ENCODE measurements around the gene SPDYE17.
"Not testable (repeated sequence)": the region's sequence is repeated elsewhere in the genome, so short reads cannot be mapped to it uniquely, and the experiment has no call there.

Gene SPDYE17, protein sequence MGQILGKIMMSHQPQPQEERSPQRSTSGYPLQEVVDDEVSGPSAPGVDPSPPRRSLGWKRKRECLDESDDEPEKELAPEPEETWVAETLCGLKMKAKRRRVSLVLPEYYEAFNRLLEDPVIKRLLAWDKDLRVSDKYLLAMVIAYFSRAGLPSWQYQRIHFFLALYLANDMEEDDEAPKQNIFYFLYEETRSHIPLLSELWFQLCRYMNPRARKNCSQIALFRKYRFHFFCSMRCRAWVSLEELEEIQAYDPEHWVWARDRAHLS

DNA sequence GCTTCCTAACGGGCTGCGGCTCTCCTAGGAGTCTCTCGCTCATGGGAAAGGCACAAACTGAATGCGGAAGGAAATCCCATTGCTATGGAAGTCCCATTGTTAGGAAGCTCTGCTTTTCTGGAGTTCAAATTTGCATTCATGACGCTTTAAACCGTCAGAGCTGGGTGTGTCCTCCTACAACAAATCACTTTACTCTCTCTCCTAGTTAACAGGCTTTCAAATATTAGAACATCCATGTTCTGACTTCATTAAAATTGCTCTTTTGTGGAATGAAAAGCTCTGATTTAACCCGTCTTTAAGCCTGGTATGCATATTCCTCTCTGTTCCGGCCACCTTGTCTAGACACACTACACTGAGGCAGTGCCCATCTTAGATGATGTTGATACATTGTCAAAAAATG is at the start of gene SPDYE17:
SPDYE17 (minus strand) TSS at position 101 of the 400 bp plus-strand sequence. CDS start 1,791 bp downstream, outside the sequence.
- DNase-seq, result not testable (repeated sequence)

DNA sequence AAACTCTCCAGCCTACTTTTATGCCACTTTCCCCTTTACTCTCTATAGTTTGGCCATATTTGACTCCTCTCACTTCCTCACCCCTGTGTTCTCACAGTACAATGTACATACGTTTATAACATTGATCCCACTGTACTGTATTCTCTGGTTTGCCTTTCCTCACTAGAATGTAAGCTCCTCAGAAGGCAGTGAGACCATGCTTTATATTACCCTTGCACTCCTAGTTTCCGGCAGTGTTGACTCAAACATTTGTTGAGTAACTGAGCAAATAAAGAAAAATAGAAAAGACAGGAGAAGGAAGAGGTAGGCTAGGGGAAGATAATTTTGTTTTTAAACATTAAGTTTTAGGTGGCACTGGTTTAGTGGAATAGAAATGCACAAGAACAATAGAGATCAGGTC is 48.1 kb upstream of the SPDYE17 start:
- DNase-seq, result not testable (repeated sequence)

DNA sequence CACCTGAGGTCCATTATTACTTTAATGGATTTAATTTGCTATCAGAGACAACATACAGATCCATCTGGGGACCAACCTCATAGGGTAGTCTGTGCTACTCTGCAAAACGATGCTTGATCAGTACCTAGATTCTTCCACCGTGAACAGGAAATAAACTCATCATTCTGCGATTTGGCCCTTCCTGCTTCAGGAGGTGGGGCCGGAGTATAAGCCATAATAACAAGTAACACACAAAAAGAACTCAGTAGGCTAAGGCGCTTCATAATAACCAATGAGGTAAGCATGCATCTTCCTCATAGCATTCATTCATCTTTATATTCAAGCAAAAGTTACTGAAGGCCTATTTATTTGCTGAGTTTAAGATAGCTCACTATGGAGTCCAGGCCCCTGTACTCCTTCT is 47.5 kb upstream of the SPDYE17 start:
- DNase-seq, result not testable (repeated sequence)

DNA sequence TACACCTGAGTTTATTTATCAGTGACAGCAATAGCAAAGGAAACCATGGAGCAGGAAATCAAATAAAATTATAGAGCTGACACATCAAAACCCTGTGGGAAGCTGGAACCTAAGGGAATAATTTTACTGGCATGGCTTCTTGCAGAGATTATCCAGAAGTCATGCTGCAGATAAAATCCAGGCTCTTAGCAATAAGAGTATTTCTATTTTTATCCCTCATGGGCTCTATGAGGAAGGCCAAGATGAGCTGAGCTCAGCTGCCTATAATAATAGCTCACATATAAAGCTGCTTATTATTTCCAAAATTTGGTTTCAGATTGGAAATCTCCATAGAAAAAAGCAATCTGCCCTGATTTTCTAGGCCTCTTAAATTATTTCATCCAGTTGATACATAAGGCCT is 47.0 kb upstream of the SPDYE17 start:
- DNase-seq, result not testable (repeated sequence)

DNA sequence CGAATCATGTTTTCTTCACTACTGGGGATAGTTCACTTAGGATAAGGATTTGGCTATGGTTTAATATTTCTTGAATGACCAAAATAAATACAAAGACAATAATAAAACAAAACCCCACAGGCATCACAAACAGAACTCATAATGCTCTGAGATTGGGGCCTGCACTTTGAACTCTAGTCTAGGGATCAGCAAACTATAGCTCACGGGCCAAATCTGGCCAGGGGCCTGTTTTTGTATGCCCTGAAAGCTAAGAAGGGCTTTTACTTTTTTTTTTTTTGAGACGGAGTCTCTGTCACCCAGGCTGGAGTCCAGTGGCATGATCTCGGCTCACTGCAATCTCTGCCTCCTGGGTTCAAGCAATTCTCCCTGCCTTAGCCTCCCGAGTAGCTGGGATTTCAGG is 44.9 kb upstream of the SPDYE17 start:
- not testable (repeated sequence) for DNase-seq

DNA sequence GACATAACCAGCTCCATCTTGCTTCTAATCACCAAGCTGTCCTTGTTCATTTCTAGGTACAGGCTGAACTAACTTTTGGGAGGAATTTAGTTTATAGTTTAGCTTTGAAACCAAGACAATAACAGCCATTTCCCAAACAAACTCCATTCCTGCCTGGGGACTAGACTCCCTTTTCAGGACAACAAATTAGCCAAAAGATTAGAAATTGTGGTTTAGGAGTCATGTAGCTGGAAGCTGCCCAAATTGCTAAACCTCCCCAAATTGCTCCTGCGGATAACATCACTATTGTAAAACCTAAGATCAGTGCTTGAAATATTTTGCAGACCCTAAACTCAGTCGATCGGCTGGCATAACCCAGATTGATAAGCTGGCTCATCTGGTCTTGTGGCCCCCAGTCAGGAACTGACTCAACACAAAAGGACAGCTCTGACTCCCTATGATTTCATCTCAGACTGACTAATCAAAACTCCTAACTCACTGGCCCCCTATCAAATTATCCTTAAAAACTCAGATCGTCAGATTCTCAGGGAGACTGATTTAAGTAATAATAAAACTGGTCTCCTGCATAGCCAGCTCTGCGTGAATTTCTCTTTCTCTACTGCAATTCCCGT is 42.7 kb upstream of the SPDYE17 start:
- DNase-seq, result not testable (repeated sequence)

DNA sequence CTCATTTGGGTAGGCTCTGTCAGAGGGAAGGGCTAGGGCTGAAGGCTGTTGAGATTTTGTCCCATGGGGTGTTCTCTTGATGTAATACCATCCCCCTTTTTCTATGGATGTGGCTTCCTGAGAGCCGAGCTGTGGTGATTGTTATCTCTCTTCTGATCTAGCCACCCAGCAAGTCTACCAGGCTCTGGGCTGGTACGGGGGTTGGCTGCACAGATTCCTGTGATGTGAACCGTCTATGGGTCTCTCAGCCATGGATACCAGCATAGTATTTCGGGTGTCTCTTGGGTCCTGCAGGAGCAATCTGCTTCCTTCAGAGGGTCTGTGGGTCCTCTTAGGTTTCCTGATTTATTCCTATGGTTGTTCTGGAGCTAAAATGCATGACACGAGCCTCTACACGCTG is 38.9 kb upstream of the SPDYE17 start:
- not testable (repeated sequence) for DNase-seq

DNA sequence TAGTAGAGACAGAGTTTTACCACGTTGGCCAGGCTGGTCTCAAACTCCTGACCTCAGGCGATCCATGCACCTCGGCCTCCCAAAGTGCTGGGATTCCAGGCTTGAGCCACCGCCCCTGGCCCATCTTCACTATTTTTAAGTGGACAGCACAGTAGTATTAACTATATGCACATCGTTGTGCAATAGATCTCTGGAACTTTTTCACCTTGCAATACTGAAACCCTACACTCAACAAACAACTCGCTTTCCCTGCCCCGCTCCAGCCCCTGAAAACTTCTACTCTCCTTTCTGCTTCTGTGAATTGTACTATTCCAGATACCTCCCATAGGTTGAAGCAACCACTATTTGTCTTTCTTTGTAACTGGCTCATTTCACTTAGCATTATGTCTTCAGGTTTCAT is 33.7 kb upstream of the SPDYE17 start:
- not testable (repeated sequence) for DNase-seq

DNA sequence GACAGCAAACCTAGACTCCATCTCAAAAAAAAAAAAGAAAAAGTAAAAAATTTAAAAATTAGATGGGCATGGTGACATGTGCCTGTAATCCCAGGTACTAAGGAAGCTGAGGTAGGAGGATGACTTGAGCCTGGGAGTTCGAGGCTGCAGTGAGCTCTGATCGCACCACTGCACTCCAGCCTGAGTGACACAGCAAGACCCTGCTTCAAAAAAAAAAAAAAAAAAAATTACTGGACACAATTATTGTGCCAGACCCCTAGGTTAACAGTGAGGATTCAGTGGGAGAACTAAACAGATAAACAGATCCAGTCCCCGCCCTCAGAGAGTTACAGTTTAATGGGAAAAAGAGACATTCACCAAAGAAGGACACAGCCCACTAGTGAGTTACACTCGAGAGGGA is 31.6 kb upstream of the SPDYE17 start:
- DNase-seq, result not testable (repeated sequence)

DNA sequence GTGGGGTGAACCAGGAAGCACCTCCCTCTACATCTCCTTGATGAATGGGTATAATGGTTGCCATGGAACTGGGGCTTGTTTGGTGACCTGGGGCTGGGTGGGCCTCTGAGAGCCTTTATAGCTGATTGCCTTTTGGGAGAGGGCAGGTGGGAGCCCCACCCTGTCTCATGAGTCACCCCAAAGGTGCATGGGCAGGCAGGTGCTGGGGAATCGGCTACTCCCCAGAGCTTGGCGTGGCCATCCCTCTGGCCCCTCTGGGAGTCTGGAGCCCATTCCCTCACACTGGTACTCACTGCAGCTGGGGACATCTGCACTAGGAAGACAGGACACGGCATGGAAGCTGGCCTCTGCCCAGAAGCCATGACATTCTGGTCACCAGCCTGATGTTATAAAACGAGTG is 30.4 kb upstream of the SPDYE17 start, which contains the start of gene SPDYE18:
SPDYE18 (minus strand) TSS at position 2 of the 400 bp plus-strand sequence. CDS start 2,046 bp downstream, outside the sequence.
- not testable (repeated sequence) for DNase-seq

DNA sequence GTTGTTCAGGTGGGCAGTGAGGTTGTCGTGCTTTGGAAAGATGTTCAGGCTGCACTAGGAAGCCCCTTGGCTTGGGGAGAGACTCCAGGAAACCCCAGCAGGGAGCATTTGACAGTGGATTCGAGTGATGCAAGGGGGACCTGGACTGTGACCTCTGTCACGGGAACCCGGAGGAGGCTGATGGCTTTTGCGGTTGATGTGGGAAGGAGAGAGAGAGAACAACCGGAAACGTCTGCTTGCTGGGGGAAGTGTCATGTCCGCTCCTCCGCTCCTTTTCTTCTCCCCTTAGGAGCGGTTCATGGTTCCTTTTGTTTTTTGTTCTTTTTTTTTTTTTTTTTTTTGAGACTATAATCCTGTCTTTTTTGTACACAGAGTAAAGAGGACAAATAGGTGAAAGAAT is 5.8 kb downstream of the SPDYE17 start:
- not testable (repeated sequence) for DNase-seq

DNA sequence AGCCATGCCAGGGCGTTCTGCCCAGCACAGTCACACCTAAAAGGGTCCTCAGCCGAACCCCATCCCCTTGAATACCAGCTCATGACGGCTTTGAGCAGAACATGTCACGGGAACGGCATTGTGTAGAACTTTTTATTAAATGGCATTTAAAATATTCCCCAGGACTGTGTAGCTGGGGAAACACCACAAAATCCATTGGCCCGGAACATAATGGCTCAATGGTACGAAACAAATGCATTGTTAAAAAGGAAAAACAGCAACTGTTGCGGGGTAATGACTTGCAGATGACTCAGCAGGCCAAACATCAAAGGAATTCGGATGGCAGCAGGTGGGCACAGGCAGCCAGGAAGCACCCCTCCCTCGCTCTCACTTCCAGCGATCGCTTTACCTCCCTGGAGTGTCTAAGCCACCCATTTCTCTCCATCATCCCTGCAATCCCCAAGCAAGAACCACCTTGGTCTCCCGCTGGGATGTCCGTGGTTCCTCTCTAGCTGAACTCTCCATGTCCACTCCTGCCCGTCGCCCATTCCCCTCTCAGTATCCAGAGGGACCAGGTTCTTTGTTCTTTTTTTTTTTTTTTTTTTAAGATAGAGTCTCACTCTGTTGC is 22.0 kb downstream of the SPDYE17 start:
- not testable (repeated sequence) for DNase-seq

DNA sequence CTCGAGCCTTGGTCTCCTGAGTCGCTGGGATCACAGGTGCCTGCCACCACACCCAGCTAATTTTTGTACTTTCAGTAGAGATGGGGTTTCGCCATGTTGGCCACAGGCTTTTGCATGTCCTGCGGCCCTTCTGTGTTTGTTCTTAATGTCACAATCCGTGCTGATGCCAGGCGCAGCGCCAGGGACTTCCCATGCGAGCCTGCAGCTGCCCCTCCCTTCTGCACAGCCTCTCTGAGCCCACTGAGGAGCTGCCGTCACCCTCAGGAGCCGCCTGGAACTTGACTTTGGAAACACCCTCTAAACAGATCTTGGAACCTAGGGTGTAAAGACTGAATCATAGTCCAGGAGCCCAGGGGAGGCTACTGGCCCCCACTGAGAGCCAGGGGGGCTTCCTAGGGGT is 24.2 kb downstream of the SPDYE17 start:
- not testable (repeated sequence) for DNase-seq

DNA sequence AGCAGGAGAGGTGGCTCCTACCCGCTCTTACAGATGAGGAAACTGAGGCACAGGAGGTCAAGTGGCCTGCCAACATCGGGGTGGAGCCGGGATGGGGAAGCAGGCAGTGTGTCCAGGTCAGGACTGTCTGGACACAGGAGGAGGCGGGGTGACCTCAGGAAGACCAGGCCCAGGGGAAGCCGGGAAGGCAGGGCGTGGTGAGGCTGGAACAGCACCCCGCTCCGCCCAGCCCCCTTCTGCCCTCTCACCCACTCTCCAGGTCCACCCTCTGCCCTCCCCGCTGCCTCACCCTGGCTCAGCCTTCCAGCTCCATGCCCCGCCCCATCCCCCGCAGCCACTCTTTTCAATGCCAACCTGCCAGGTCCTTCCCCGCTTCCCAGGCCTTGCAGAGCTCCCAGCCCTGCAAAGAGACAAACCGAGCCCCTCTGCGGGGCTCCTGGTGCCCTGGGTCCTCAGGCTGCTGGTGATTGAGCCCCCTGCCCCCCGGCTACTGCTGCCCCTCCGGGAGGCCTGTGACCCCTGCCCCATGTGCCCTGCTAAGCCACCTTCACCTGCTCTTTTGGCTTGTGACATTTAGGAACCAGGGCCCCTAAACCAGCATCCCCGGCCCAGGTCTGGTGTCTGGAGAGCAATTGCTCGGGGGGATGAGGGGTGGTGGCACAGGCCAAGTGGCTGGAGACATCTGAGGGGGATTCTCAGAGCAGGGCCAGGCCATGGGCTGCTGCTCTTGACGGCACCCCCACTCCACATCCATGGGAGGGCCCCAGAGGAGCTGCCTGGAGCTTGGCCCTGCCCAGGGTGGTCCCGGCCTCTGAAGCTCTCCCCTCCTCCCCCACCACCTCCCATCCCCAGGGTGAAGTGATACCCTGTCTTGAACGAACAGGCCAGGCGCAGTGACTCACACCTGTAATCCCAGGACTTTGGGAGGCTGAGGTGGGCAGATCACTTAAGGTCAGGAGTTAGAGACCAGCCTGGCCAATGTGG is 25.7 kb downstream of the SPDYE17 start:
- DNase-seq, result not testable (repeated sequence)

DNA sequence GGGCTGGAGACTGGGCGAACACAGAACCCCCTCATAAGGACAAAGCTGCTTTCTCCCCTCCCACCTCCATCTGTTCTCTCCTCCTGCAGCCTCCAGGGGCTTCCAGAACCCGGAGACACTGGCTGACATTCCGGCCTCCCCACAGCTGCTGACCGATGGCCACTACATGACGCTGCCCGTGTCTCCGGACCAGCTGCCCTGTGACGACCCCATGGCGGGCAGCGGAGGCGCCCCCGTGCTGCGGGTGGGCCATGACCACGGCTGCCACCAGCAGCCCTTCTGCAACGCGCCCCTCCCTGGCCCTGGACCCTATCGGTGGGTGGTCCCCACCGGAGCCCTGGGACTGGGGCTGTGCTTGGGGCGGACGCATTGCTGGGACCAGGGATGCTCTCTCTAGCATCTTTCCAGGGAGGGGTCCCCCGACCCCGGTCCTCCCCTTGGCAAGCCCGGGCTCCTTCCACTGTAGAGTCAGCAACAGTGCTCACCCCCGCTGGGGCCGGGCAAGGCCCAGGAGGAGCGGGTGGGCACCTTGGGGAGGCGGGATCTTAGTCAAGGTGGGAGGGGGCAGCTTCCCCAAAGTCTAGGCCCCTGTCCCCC is 26.6 kb downstream of the SPDYE17 start:
- not testable (repeated sequence) for DNase-seq

DNA sequence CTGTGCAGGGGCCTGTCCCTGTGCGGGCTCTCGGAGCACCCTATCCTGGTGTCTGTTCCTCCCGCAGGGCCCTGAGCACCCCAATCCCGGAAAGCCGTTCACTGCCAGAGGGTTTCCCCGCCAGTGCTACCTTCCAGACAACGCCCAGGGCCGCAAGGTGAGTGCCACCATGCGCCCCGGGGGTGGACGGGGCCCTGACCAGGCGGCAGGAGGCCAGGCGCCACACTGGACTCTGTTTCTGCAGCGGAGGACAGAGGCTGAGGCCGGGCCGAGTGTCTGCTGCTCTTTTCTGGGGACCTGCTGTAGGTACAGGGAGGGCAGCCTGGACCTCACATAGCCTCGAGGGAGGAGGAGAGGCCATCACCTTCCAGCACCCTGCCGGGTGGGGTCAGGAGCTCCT is 28.0 kb downstream of the SPDYE17 start:
- not testable (repeated sequence) for DNase-seq

DNA sequence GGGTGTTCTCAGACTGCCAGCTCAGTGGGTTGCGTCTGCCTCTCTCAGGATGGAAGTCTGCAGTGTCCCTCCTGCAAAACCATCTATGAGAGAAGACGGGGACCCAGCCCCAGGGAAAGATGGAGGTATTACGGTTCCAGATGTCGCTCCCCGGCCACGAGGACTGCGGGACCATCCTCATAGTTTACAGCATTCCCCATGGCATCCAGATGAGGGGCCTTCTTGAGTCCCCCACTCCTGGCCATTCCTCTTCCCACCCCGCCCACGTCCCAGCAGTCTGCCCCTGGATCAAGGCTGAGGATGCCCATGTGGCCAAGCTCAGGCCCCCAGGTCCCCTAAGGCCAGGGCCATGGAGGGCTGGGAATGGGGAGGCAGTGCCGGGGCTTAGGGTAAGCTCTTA is 28.9 kb downstream of the SPDYE17 start:
- not testable (repeated sequence) for DNase-seq

DNA sequence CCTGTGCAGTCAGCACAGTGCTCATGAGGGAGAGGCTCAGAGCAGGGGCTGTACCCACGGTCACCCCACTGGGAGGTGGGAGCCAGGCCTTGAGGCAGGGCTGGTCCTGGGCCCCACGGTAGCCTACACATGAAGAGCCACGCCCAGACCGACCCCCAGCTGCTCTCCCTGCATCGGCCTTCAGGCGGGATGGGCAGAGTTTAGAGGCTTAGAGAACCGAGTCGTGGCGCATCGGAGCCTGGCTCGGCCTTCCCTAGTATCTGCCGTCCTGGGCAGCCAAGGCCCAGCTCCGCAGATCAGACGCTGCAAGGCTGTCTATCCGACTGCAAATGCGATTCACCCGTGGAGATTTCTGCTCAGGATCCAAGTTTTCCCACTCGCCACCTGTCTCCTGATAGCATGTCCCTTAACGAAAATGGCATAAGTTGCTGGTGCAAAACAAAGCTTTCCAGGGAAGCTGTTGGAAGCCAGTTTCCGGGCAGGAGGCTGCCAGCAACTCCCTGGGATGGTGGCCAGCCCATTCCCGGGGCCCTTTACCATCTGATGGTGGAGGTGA is 29.4 kb downstream of the SPDYE17 start:
- not testable (repeated sequence) for DNase-seq

DNA sequence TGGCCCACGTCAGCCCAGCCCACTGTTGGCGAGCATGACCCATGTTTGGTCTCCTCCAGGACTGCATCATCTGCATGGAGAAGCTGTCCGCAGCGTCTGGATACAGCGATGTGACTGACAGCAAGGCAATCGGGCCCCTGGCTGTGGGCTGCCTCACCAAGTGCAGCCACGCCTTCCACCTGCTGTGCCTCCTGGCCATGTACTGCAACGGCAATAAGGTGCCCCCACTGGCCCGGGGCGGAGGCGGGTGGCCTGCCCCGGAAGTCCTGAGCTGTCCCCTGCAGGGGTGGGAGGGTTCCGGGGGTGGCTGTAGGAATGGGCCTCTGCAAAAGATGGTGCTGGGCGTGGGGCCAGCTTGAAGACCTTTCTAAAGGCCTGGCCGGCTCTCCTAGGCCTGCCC is 30.1 kb downstream of the SPDYE17 start:
- not testable (repeated sequence) for DNase-seq

DNA sequence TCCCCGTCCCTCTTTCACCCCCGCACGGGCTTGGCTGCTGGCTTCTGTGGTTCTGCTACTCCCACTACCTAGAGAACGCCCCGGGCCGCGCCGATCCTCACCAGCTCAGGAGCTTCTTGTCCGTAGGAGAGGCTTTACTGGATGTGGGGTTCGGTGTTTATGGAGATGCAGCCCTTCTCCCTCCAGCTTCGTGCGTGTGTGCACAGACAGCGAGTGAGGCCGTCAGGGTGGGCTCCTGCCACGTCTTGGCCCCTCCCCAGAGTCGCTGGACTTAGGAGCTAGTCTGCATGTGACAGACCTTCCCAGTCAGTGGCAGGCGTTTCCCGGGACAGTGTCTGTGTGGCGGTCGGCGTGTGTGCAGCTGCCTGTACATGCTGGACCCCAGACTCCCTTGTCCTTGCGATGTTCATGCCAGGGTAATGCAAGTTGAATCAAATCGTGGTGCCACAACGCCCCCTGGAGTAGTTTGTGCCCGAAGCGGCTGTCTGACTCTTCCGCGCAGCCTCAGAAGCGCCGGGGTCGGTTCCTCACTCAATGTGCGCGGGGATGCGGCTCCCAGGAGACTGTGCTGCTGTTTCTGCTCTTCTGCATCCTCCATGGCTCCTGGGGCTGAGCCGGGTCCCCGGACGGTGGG is 32.6 kb downstream of the SPDYE17 start:
- not testable (repeated sequence) for DNase-seq

DNA sequence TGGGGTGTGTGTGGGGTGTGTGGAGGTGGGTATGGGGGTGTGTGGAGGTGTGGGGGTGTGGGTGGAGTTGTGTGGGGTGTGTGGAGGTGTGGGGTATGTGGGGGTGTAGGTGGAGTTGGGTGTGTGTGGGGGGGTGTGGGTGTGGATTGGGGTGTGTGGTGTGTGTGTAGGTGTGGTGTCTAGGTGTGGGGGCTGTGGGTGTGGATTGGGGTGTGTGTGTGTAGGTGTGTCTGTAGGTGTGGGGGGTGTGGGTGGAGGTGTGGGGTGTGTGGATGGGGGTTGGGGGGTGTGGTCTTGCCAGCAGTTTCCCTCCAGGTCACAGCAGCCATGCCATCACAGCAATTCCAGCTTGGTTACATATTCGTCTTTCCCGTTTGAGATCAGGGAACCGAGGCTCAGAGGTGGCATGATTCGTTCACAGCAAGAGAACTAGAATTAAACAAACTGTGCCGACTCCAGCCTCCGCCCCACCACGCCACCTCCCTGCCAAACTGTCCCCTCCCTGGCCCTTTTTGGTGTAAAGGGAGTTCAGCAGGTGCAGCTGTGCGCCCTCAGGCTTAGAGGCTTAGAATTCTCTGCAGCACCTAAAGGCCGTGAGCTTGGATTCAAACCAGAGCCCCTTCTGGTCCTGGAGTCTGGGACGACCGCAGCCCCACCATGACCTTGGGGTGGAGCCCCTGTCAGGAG is 33.3 kb downstream of the SPDYE17 start:
- not testable (repeated sequence) for DNase-seq

Measured in activated naive CD4-positive, alpha-beta T cell treated with Interleukin-2 at 50 U/mL for 16 hours (primary cell).